K562 (cell line): ENCODE data around the gene ZNF165. TPM values are rescaled to one million over a fixed set of nuclear protein-coding genes. Genes with fewer than 3 reads are reported as not detected.

Experiments
- C11orf30 ChIP-seq: fragments of 450-650 bp; IDR thresholded peaks from 2 replicates; pipeline ENCODE4 v1.6.1; 2016; ENCODE audit warnings: low read depth, mild to moderate bottlenecking
- CAMTA2 ChIP-seq: fragments of 250-450 bp; sonication (Bioruptor Pico); conservative IDR thresholded peaks from 2 replicates; pipeline ENCODE4 v1.5.1; 2022
- CBX3 ChIP-seq, 2 experiments: IDR thresholded peaks; 1 replicate in 1 of 2; 2 replicates in 1 of 2; pipeline ENCODE4 v1.6.1; 2012; ENCODE audit warnings: inconsistent platforms in 2 of 2, low read length in 2 of 2, borderline replicate concordance in 1 of 2, control low read depth in 1 of 2
- CLOCK ChIP-seq: fragments of 250-450 bp; sonication (Bioruptor Pico); IDR thresholded peaks from 2 replicates; pipeline ENCODE4 v1.4.0; 2020; ENCODE audit warnings: mild to moderate bottlenecking, moderate library complexity, borderline replicate concordance
- ERF ChIP-seq: fragments of 450-650 bp; formaldehyde crosslinking; IDR thresholded peaks from 2 replicates; pipeline ENCODE4 v1.4.0; 2020; ENCODE audit warnings: mild to moderate bottlenecking, mixed read lengths
- HOXB6 ChIP-seq: fragments of 250-450 bp; sonication (Bioruptor Pico); IDR thresholded peaks from 2 replicates; pipeline ENCODE4 v1.5.1; 2022; ENCODE audit warnings: mild to moderate bottlenecking, borderline replicate concordance
- MXD1 ChIP-seq: fragments of 250-450 bp; sonication (Bioruptor Pico); IDR thresholded peaks from 2 replicates; pipeline ENCODE4 v1.8.0; 2021; ENCODE audit warnings: borderline replicate concordance, mild to moderate bottlenecking, moderate library complexity; ENCODE audit not compliant: poor library complexity, severe bottlenecking
- MXI1 ChIP-seq: IDR thresholded peaks from 2 replicates; pipeline ENCODE4 v1.6.1; 2011; ENCODE audit warnings: low read depth, mild to moderate bottlenecking, improper control_type of control experiment, low read length
- NELFE ChIP-seq: IDR thresholded peaks from 2 replicates; pipeline ENCODE4 v1.6.1; 2011; ENCODE audit warnings: mild to moderate bottlenecking; ENCODE audit not compliant: insufficient read depth, insufficient read length
- NFIC ChIP-seq: fragments of 450-650 bp; IDR thresholded peaks from 2 replicates; pipeline ENCODE4 v1.6.1; 2017; ENCODE audit warnings: mild to moderate bottlenecking, inconsistent platforms
- NR1H2 ChIP-seq: sonication (generic); formaldehyde crosslinking; IDR thresholded peaks from 2 replicates; pipeline ENCODE4 v1.4.0; 2020; ENCODE audit warnings: mild to moderate bottlenecking, missing genetic modification reagents
- POLR3G ChIP-seq: IDR thresholded peaks from 2 replicates; pipeline ENCODE4 v1.6.1; 2011; ENCODE audit not compliant: insufficient read length, insufficient replicate concordance; ENCODE audit errors: extremely low read depth
- RBM25 ChIP-seq: fragments of 200-400 bp; formaldehyde crosslinking; IDR thresholded peaks from 2 replicates; pipeline ENCODE4 v1.6.1; 2018; ENCODE audit warnings: low read length, low read depth, moderate library complexity; ENCODE audit not compliant: severe bottlenecking
- TCF7 ChIP-seq: sonication (generic); IDR thresholded peaks from 2 replicates; pipeline ENCODE4 v1.6.1; 2016; ENCODE audit warnings: antibody characterized with exemption, borderline replicate concordance
- ZMIZ1 ChIP-seq, 2 experiments: fragments of 150-350 bp in 1 of 2; IDR thresholded peaks; 2 replicates each; pipeline ENCODE4 v1.6.1; 2012 to 2016; ENCODE audit warnings: low read depth in 2 of 2, low read length in 2 of 2, mild to moderate bottlenecking in 1 of 2, moderate library complexity in 1 of 2
- ZNF551 ChIP-seq: fragments of 250-450 bp; sonication (Bioruptor Pico); IDR thresholded peaks from 2 replicates; pipeline ENCODE4 v1.5.0; 2021; ENCODE audit warnings: mild to moderate bottlenecking, moderate library complexity
- ZNF668 ChIP-seq: fragments of 250-450 bp; sonication (Bioruptor Pico); IDR thresholded peaks from 2 replicates; pipeline ENCODE4 v1.8.0; 2022; ENCODE audit warnings: mild to moderate bottlenecking, inconsistent platforms
- polyA plus RNA-seq, 8 experiments: library from polyadenylated mRNA; depleted of rRNA in 4 of 8; stranded (reverse) in 5 of 8; unstranded in 3 of 8; fragments of >200 nt; fragmentation: Nextera tagmentation in 2 of 8; fragmentation: Illumina TruSeq in 1 of 8; extraction: Ambion mirVana in 2 of 8; extraction: Trizol in 1 of 8; gene quantifications; 2 replicates each; pipeline versions ENCODE4 v1.2.1 to v1.2.3, GENCODE V29; 2011 to 2014; ENCODE audit warnings: inconsistent platforms in 1 of 8, missing spikeins in 1 of 8
- total RNA-seq, 7 experiments: library from RNA; depleted of rRNA in 6 of 7; stranded (reverse); fragments of >200 nt in 6 of 7; fragmentation: Illumina TruSeq in 2 of 7; extraction: Trizol in 2 of 7; gene quantifications; 2 replicates each; pipeline versions ENCODE4 v1.2.1 to v1.2.3, GENCODE V29; 2011 to 2021; ENCODE audit warnings: low replicate concordance in 1 of 7
- TF ChIP-seq, protein P1 (sequence below): sonication (generic); formaldehyde crosslinking; IDR thresholded peaks from 2 replicates; pipeline ENCODE4 v1.8.1; 2023; ENCODE audit warnings: mild to moderate bottlenecking, missing genetic modification reagents

Gene ZNF165
- total and polyA plus RNA-seq, 9 of the 15 experiments (the other 6 are each of a cell fraction or from before 2014, with no cell fraction given): 0.82 to 3.6 (median 1.2) TPM

DNA sequence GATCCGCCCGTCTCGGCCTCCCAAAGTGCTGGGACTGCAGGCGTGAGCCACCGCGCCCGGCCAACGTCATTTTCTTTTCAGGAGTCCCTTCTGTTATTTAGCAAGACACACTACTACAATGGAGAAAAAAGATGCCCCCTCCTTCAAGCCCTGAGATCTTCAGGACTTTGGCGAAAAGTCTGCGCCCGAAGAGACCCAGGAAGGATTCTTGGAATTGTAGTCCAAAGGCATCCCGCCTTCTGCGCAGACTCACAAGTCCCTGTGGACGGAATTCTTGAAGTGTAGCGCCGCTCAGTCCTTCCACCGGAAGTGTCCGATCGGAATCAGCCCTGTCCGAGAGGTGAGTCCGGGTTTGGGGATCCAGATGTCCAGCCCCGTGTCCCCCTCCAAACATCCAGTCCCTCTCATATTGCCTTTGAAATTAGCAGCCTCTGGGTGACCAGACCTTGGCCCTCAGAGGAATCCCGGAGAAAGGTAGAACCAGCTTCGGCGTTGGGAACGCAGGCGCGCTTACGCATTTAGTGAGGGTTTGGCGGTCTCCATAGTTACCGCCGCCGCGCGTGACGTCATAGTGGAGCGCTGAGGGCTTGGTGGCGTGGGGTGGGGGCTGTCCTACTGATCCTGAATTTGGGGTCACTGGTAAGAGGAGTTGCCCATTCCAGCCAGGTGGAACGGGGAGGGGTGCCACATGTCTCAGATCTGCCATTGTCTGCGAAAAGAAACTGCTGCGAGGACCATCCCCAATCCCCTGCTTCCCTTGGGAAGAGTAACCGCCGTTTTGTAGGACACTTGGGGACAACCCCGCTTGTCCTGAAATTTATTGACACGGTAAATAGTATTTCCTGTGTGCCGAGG is 490 bp downstream of the ZNF165 start (continued):
- TF ChIP-seq CAMTA2 (CRISPR knock-in tag) (no peak), MXI1 (peak; percentile 71), MXD1 (CRISPR knock-in tag) (no peak), C11orf30 (peak; percentile 100), ERF (CRISPR knock-in tag) (no peak), CLOCK (CRISPR knock-in tag) (no peak), NFIC (peak; percentile 60), NR1H2 (CRISPR knock-in tag) (no peak), NELFE (no peak), RBM25 (no peak), CBX3 (IDR thresholded peaks at IDR 0.05; ENCODE audit: borderline replicate concordance in 1 of 2, low read length in 2 of 2) (peak in 1 of 2 experiments; percentile 74; a peak in 2 of 3 replicates), ZNF551 (CRISPR knock-in tag) (no peak), TCF7 (0 out of 2 replicates have a peak, but pooled peaks have one; percentile 42), ZMIZ1 (IDR thresholded peaks at IDR 0.05; ENCODE audit: low read depth in 2 of 2, low read length in 2 of 2) (peak in 1 of 2 experiments; percentile 8; a peak in 2 of 4 replicates), POLR3G (no peak), HOXB6 (CRISPR knock-in tag) (peak; percentile 57; the same call in 1 of the 2 replicates), ZNF668 (CRISPR knock-in tag) (no peak)
- TF ChIP-seq, protein P1, sequence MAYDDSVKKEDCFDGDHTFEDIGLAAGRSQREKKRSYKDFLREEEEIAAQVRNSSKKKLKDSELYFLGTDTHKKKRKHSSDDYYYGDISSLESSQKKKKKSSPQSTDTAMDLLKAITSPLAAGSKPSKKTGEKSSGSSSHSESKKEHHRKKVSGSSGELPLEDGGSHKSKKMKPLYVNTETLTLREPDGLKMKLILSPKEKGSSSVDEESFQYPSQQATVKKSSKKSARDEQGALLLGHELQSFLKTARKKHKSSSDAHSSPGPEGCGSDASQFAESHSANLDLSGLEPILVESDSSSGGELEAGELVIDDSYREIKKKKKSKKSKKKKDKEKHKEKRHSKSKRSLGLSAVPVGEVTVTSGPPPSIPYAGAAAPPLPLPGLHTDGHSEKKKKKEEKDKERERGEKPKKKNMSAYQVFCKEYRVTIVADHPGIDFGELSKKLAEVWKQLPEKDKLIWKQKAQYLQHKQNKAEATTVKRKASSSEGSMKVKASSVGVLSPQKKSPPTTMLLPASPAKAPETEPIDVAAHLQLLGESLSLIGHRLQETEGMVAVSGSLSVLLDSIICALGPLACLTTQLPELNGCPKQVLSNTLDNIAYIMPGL: peak; percentile 89
